Activated naive CD4-positive, alpha-beta T cell treated with anti-CD3 and anti-CD28 coated beads, Interleukin-2, amount 50 U/mL, for 24 hours (primary cell): ENCODE results near the gene AMZ1.
"Not testable (repeated sequence)": the region's sequence is repeated elsewhere in the genome, so short reads cannot be mapped to it uniquely, and the experiment has no call there.

Experiments
- H3K27ac Mint-ChIP-seq: one replicate; pipeline ENCODE4 v1.8.0; 2021; ENCODE audit warnings: mild to moderate bottlenecking, mixed read lengths
- H3K27me3 Mint-ChIP-seq: one replicate; pipeline ENCODE4 v1.8.0; 2021; ENCODE audit warnings: mixed read lengths
- H3K36me3 Mint-ChIP-seq: one replicate; pipeline ENCODE4 v1.8.0; 2021; ENCODE audit warnings: mixed read lengths
- H3K4me1 Mint-ChIP-seq: one replicate; pipeline ENCODE4 v1.8.0; 2021; ENCODE audit warnings: mixed read lengths
- H3K4me3 Mint-ChIP-seq: one replicate; pipeline ENCODE4 v1.8.0; 2021; ENCODE audit warnings: mild to moderate bottlenecking, mixed read lengths
- H3K9me3 Mint-ChIP-seq: one replicate; pipeline ENCODE4 v1.8.0; 2021; ENCODE audit warnings: mixed read lengths

AMZ1 gene

GRCh38 chr7:2719007-2719406 lies 31.0 kb downstream of the AMZ1 start:
- peaks cover 3% of the 10 kb centered on the region for H3K27me3 Mint-ChIP-seq
- no peaks in the 10 kb centered on the region for H3K9me3 Mint-ChIP-seq
- H3K27ac Mint-ChIP-seq: peak overlapping the region; percentile 47
- H3K4me3 Mint-ChIP-seq: no peak overlapping the region
- H3K4me1 Mint-ChIP-seq: peaks cover 58% of the 10 kb centered on the region
- H3K36me3 Mint-ChIP-seq: no peaks in the 10 kb centered on the region

- no peaks in the 10 kb centered on the region for H3K9me3 Mint-ChIP-seq
- H3K36me3 Mint-ChIP-seq: no peaks in the 10 kb centered on the region
- peaks cover 49% of the 10 kb centered on the region for H3K4me1 Mint-ChIP-seq
- peaks cover 3% of the 10 kb centered on the region for H3K27me3 Mint-ChIP-seq
- H3K27ac Mint-ChIP-seq: no peak overlapping the region
- H3K4me3 Mint-ChIP-seq: no peak overlapping the region
Observed at GRCh38 chr7:2720024-2720423, 32.0 kb downstream of the AMZ1 start.

- H3K27me3 Mint-ChIP-seq: no peaks in the 10 kb centered on the region
Observed at GRCh38 chr7:2721842-2722241, 33.8 kb downstream of the AMZ1 start.

GRCh38 chr7:2722591-2722990 lies 34.6 kb downstream of the AMZ1 start:
- no peaks in the 10 kb centered on the region for H3K27me3 Mint-ChIP-seq
- no peak overlapping the region for H3K4me3 Mint-ChIP-seq
- no peaks in the 10 kb centered on the region for H3K36me3 Mint-ChIP-seq
- H3K27ac Mint-ChIP-seq: no peak overlapping the region
- H3K9me3 Mint-ChIP-seq: no peaks in the 10 kb centered on the region
- H3K4me1 Mint-ChIP-seq: peaks cover 25% of the 10 kb centered on the region

More at GRCh38 chr7:2721842-2722241, 33.8 kb downstream of the AMZ1 start:
- H3K27ac Mint-ChIP-seq: no peak overlapping the region
- no peak overlapping the region for H3K4me3 Mint-ChIP-seq
- H3K9me3 Mint-ChIP-seq: no peaks in the 10 kb centered on the region
- peaks cover 31% of the 10 kb centered on the region for H3K4me1 Mint-ChIP-seq
- no peaks in the 10 kb centered on the region for H3K36me3 Mint-ChIP-seq

- Mint-ChIP-seq H3K9me3 (no peaks in the 10 kb centered on the region), H3K27ac (no peak overlapping the region), H3K4me1 (peaks cover 18% of the 10 kb centered on the region), H3K4me3 (no peak overlapping the region), H3K36me3 (peaks cover 2% of the 10 kb centered on the region), H3K27me3 (no peaks in the 10 kb centered on the region)
Observed at GRCh38 chr7:2723138-2723850, 35.3 kb downstream of the AMZ1 start.

GRCh38 chr7:2724036-2724435 lies 36.0 kb downstream of the AMZ1 start:
- H3K4me3 Mint-ChIP-seq, H3K27ac Mint-ChIP-seq, H3K9me3 Mint-ChIP-seq, H3K27me3 Mint-ChIP-seq, H3K36me3 Mint-ChIP-seq: not testable (repeated sequence)
- peaks cover 11% of the 10 kb centered on the region for H3K4me1 Mint-ChIP-seq

- no peak overlapping the region for H3K4me3 Mint-ChIP-seq
- no peaks in the 10 kb centered on the region for H3K9me3 Mint-ChIP-seq
- peaks cover 5% of the 10 kb centered on the region for H3K36me3 Mint-ChIP-seq
- H3K27me3 Mint-ChIP-seq: no peaks in the 10 kb centered on the region
- H3K4me1 Mint-ChIP-seq: peaks cover 11% of the 10 kb centered on the region
- H3K27ac Mint-ChIP-seq: no peak overlapping the region
Observed at GRCh38 chr7:2724453-2725177, 36.6 kb downstream of the AMZ1 start.

GRCh38 chr7:2725178-2726105 lies 37.4 kb downstream of the AMZ1 start:
- Mint-ChIP-seq H3K36me3 (peaks cover 7% of the 10 kb centered on the region), H3K9me3 (no peaks in the 10 kb centered on the region), H3K27ac (no peak overlapping the region), H3K4me3 (no peak overlapping the region), H3K27me3 (no peaks in the 10 kb centered on the region), H3K4me1 (peaks cover 5% of the 10 kb centered on the region)

- Mint-ChIP-seq H3K27me3 (no peaks in the 10 kb centered on the region), H3K4me1 (no peaks in the 10 kb centered on the region), H3K27ac (peak overlapping the region; percentile 23), H3K36me3 (peaks cover 7% of the 10 kb centered on the region), H3K4me3 (no peak overlapping the region), H3K9me3 (no peaks in the 10 kb centered on the region)
Observed at GRCh38 chr7:2726316-2727018, 38.5 kb downstream of the AMZ1 start.

GRCh38 chr7:2727206-2727605 lies 39.2 kb downstream of the AMZ1 start:
- not testable (repeated sequence) for H3K27me3 Mint-ChIP-seq, H3K27ac Mint-ChIP-seq, H3K4me1 Mint-ChIP-seq, H3K9me3 Mint-ChIP-seq, H3K36me3 Mint-ChIP-seq, H3K4me3 Mint-ChIP-seq

- Mint-ChIP-seq H3K36me3 (peaks cover 7% of the 10 kb centered on the region), H3K27me3 (no peaks in the 10 kb centered on the region), H3K4me1 (no peaks in the 10 kb centered on the region), H3K27ac (no peak overlapping the region), H3K4me3 (no peak overlapping the region), H3K9me3 (no peaks in the 10 kb centered on the region)
Observed at GRCh38 chr7:2728316-2729030, 40.5 kb downstream of the AMZ1 start.

GRCh38 chr7:2729031-2729892 lies 41.3 kb downstream of the AMZ1 start:
- no peaks in the 10 kb centered on the region for H3K9me3 Mint-ChIP-seq
- H3K27ac Mint-ChIP-seq: no peak overlapping the region
- peaks cover 5% of the 10 kb centered on the region for H3K4me1 Mint-ChIP-seq
- no peak overlapping the region for H3K4me3 Mint-ChIP-seq
- H3K36me3 Mint-ChIP-seq: peaks cover 7% of the 10 kb centered on the region
- H3K27me3 Mint-ChIP-seq: no peaks in the 10 kb centered on the region

GRCh38 chr7:2729893-2730716 lies 42.1 kb downstream of the AMZ1 start:
- Mint-ChIP-seq H3K36me3 (peaks cover 7% of the 10 kb centered on the region), H3K9me3 (no peaks in the 10 kb centered on the region), H3K27ac (no peak overlapping the region), H3K4me1 (peaks cover 9% of the 10 kb centered on the region), H3K4me3 (no peak overlapping the region), H3K27me3 (no peaks in the 10 kb centered on the region)
